Activated naive CD4-positive, alpha-beta T cell treated with anti-CD3 and anti-CD28 coated beads for 36 hours (primary cell): ENCODE data around the gene TEX51. TPM values are rescaled to one million over a fixed set of nuclear protein-coding genes. Genes with fewer than 3 reads are reported as not detected.

Source experiments
- CTCF ChIA-PET: fragments of 350-600 bp; sonication (Branson Sonifier 250); formaldehyde crosslinking; loops from one replicate; lab custom pipeline; 2021; ENCODE audit warnings: antibody characterized with exemption; lab: Charles Lee
- DNase-seq: peaks from one replicate; pipeline ENCODE4 v3.0.0-alpha.2; 2020
- H3K27ac Mint-ChIP-seq: one replicate; pipeline ENCODE4 v1.8.0; 2021; ENCODE audit warnings: mild to moderate bottlenecking, mixed read lengths
- H3K27me3 Mint-ChIP-seq: one replicate; pipeline ENCODE4 v1.8.0; 2021; ENCODE audit warnings: low read depth, mixed read lengths
- H3K36me3 Mint-ChIP-seq: one replicate; pipeline ENCODE4 v1.8.0; 2021; ENCODE audit warnings: low read depth, mixed read lengths
- H3K4me1 Mint-ChIP-seq: one replicate; pipeline ENCODE4 v1.8.0; 2021; ENCODE audit warnings: low read depth, mixed read lengths
- H3K4me3 Mint-ChIP-seq: one replicate; pipeline ENCODE4 v1.8.0; 2021; ENCODE audit warnings: mild to moderate bottlenecking, moderate library complexity, mixed read lengths
- H3K9me3 Mint-ChIP-seq: one replicate; pipeline ENCODE4 v1.8.0; 2021; ENCODE audit warnings: mixed read lengths
- intact Hi-C: fragments of 100-400 bp; cut with micrococcal nuclease; formaldehyde crosslinking; loops from one replicate; pipeline ENCODE4 v1.15.1; 2023
- total RNA-seq, 2 experiments: library from RNA; stranded (reverse); gene quantifications; one replicate each; pipeline ENCODE4 v1.2.3, GENCODE V29; 2021

Gene TEX51
- total RNA-seq, 2 experiments from 2014 or later: not detected

DNA sequence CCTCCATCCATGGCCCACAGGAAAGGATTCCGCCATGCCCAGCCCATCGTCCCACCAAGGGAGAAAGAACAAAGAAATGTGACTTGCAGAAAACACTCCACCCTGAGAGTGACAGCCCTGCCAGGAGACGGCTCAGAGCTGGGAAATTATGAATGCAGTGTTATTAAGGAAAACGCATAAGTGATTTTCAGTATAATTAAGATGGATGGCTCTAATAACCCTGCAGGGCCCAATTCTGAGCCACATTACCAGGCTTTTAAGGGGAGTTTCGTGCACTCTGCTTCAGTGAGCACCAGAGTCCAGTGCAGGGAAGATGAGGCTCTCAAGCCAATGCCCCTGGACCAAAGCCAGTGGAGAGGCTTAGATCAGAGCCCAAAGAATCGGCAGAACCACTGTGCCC is 10.6 kb upstream of the TEX51 start:
- no peak overlapping the region for H3K4me3 Mint-ChIP-seq
- CTCF ChIA-PET: interaction anchor here (0.6 kb wide), 1 partner anchor 1171 kb away, joined by 3 read pairs; no protein-coding TSS in a partner anchor
- intact Hi-C loops: no loop called here
- DNase-seq: no peak
- H3K4me1 Mint-ChIP-seq: peaks cover 2% of the 10 kb centered on the region
- H3K27ac Mint-ChIP-seq: no peak overlapping the region
- peaks cover 13% of the 10 kb centered on the region for H3K27me3 Mint-ChIP-seq
- H3K9me3 Mint-ChIP-seq: no peaks in the 10 kb centered on the region
- no peaks in the 10 kb centered on the region for H3K36me3 Mint-ChIP-seq

DNA sequence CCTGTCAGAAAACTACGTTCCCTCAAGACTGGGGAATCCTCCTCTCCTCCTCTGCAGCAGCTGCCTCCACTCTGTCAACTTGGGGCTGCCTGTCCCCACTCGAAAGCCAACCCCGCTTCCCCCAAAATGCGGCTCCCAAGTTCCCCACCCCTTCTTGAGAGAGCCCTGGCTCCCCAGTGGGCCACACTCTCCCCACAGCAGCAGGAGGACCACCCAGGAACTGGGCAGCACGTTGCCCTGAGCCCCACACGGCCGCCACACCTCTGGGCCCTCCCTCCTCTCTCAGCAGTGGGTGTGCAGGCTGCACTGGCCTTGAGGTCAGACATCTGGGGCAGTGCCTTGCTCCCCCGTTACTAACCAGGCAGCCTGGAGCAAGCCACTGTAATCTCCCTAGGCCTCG is 9.6 kb upstream of the TEX51 start:
- Mint-ChIP-seq H3K27ac (no peak overlapping the region), H3K4me3 (no peak overlapping the region), H3K4me1 (peaks cover 2% of the 10 kb centered on the region), H3K36me3 (no peaks in the 10 kb centered on the region), H3K9me3 (no peaks in the 10 kb centered on the region), H3K27me3 (peaks cover 13% of the 10 kb centered on the region)
- CTCF ChIA-PET: no interaction called here
- no peak for DNase-seq
- intact Hi-C loops: no loop called here

DNA sequence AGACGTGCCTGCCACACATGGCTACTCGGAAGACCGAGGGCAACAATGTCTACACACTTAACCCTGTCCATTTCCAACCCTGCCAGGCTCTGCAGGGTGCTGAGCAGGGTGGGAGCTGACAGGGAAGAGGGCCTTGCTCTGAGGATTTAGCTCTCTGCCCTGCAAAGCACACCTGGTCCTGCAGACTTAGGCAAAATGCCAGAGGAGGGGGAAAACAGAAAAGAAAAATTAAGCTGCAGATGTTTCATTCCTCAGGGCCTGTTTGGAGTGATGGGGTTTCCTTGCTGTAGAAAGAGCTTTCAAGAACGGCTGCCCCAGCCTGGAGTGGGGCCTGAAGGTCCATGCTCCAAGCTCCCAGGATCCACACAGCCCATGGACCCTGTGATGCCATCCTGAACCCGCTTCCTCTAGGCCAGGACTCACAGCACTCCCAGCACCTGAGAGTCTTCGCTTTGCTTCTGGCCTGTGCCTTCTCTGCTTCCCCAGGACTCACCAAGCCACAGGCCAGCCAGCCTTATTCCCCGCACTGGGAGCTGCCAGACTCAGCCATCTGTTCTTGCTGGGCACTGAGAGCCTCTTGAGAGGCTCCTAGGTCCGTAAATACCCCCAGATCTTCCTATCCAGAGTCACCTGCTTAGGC is 9.1 kb upstream of the TEX51 start:
- Mint-ChIP-seq H3K36me3 (no peaks in the 10 kb centered on the region), H3K9me3 (no peaks in the 10 kb centered on the region), H3K4me1 (peaks cover 2% of the 10 kb centered on the region), H3K27me3 (peaks cover 13% of the 10 kb centered on the region), H3K4me3 (no peak overlapping the region), H3K27ac (no peak overlapping the region)
- intact Hi-C loops: no loop called here
- DNase-seq: no peak
- CTCF ChIA-PET: interaction anchor here (1.3 kb wide), 1 partner anchor 82 kb away, joined by 6 read pairs; no protein-coding TSS in a partner anchor

DNA sequence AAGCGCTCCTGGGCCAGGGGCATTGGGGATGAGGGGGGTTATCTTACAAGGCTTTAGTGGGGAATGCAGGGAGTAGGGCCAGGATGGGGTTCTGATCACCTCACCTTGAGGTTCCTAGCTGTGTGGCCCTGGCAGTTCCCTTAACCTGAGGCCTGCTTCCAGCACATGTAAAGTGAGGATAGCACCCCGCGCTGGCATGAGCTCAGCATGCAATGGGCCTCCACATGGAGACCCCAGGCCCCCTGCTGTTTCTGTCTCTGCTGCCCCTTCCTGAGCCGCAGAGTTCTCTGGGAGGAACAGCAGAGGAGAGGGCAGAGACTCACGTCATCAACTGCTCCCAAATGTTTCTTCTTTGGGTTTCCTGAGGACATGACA is 8.6 kb upstream of the TEX51 start:
- Mint-ChIP-seq H3K27me3 (peaks cover 13% of the 10 kb centered on the region), H3K4me1 (peaks cover 2% of the 10 kb centered on the region), H3K4me3 (no peak overlapping the region), H3K9me3 (no peaks in the 10 kb centered on the region), H3K27ac (no peak overlapping the region), H3K36me3 (no peaks in the 10 kb centered on the region)
- DNase-seq: no peak
- CTCF ChIA-PET: interaction anchor here (1.3 kb wide), 1 partner anchor 82 kb away, joined by 6 read pairs; no protein-coding TSS in a partner anchor
- intact Hi-C loops: no loop called here

DNA sequence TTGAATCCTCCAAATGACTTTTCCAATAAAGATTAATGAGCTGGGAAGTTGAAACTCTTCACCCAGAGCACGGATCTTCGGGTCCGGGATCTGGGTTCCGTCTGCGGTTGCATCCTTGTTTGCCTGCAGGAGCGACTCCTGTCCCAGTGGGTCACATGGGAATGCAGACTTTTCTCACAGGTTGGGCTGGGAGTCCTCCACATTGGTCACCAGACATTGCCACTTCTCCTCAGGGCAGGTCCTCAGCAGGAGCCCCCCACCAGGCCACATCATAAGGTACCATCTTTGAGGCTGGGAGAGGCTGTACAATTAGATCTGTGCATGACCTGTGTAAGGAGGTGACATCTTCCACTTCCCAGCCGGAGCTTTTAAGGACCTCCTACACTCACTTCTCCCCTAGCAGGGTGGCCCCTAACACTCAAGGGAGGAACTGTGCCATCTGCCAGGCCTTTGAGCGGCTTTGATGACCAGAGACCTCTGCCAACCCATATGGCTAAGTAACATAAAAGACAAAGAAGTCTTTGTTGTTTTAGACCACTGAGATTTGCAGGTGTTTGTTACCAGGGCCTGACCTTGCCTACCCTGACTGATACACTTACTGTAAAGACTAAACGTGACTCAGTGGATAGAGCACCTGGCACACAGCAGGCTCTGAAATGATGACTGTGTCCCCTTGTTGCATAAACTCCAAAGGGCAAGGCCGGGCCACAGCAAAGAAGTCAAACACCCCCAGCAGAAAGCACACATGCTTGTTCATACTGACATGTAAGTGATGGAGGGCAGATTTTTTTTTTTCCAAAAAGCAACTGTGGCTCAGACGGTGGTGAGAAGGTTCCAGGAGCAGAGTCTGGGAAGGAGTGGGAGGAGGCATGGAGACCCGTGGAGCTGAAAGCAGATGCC is 7.9 kb upstream of the TEX51 start:
- intact Hi-C loops: no loop called here
- Mint-ChIP-seq H3K9me3 (no peaks in the 10 kb centered on the region), H3K4me1 (peaks cover 2% of the 10 kb centered on the region), H3K27me3 (peaks cover 13% of the 10 kb centered on the region), H3K36me3 (no peaks in the 10 kb centered on the region), H3K27ac (no peak overlapping the region), H3K4me3 (no peak overlapping the region)
- no peak for DNase-seq
- CTCF ChIA-PET: interaction anchor here (1.3 kb wide), 1 partner anchor 81 kb away, joined by 6 read pairs; no protein-coding TSS in a partner anchor

DNA sequence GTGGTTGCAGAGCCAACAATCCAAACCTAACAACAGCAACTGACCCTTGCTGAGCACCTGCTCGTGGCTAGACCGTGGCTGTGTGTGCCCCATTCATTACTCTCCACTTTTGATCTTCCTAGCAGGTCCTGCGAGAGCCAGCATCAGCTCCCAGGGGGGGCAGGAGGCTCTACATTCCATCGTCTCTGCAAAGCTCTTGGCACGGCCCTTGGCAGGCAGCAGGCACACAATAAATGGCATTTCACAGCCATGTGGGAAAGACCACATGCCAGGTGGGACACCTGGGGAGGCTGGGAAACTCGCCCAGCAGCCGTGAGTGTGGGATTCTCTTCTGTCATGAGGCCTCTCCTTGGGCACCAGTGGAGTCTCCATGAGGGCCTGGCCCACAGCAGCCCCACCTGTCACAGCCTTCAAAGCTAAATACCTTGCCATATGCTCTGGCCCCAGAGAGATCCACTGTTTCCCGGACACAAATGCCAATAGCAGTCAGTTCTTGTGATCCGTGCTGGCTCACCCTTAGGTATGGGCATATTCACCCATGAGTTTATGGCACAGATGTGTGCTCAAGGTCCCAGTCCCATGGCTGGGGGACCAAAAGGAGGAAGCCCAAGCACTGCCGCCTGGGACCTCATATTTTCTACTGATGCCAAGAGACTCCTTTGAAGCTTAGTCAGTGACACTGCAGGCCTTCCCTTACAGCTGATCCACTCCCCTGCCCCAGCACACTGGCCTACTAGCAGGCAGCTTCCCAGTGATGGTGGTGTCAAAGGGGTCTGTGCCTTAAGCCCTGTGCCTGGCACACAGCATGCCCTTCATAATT is 6.8 kb upstream of the TEX51 start:
- no peaks in the 10 kb centered on the region for H3K9me3 Mint-ChIP-seq
- H3K4me1 Mint-ChIP-seq: no peaks in the 10 kb centered on the region
- DNase-seq: no peak
- CTCF ChIA-PET: interaction anchor here (1.1 kb wide), 1 partner anchor 80 kb away, joined by 3 read pairs; no protein-coding TSS in a partner anchor
- no peak overlapping the region for H3K27ac Mint-ChIP-seq
- intact Hi-C loops: no loop called here
- no peaks in the 10 kb centered on the region for H3K36me3 Mint-ChIP-seq
- H3K27me3 Mint-ChIP-seq: peaks cover 7% of the 10 kb centered on the region
- no peak overlapping the region for H3K4me3 Mint-ChIP-seq

DNA sequence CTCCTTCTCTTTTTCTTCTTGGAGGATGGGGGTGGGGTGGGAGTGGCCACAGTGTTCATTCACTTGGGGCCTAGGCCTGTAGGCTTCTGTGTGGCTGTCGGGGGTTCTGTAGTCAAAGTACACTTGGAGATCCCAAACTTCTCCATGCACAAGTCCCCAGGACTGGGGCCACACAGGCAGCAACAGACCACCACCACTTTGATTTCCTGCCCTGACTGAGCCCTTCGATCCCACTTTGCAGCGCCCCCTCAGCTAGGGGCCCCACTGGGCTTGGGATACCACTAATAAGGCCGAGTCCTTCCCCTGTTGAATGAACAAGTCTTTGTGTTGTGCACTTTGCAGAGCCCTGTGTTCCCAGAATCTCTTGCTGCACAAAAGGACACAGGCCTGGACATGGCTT is 5.5 kb upstream of the TEX51 start:
- Mint-ChIP-seq H3K36me3 (no peaks in the 10 kb centered on the region), H3K27ac (no peak overlapping the region), H3K27me3 (no peaks in the 10 kb centered on the region), H3K4me1 (no peaks in the 10 kb centered on the region), H3K4me3 (no peak overlapping the region), H3K9me3 (no peaks in the 10 kb centered on the region)
- CTCF ChIA-PET: no interaction called here
- intact Hi-C loops: no loop called here
- DNase-seq: no peak

DNA sequence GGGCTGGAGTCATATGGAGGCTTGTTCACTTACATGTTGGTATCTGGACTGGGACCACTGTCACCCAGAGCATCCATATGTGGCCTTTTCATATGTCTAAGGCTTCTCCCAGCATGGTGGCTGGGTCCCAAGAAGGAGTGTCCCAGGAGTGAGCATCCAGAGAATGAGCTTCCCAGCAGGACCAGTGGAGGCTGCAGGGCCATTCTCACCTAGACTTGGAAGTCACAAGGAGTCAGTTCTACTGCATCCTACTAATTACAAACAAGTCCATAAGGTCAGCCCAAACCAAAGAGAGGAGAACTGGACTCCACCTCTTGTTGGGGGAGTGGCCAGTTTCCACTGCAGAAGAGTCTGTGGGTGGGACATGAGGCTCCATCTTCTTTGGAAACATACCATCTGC is 5.1 kb upstream of the TEX51 start:
- Mint-ChIP-seq H3K27ac (no peak overlapping the region), H3K4me1 (no peaks in the 10 kb centered on the region), H3K9me3 (no peaks in the 10 kb centered on the region), H3K27me3 (no peaks in the 10 kb centered on the region), H3K4me3 (no peak overlapping the region), H3K36me3 (no peaks in the 10 kb centered on the region)
- CTCF ChIA-PET: no interaction called here
- intact Hi-C loops: no loop called here
- no peak for DNase-seq

DNA sequence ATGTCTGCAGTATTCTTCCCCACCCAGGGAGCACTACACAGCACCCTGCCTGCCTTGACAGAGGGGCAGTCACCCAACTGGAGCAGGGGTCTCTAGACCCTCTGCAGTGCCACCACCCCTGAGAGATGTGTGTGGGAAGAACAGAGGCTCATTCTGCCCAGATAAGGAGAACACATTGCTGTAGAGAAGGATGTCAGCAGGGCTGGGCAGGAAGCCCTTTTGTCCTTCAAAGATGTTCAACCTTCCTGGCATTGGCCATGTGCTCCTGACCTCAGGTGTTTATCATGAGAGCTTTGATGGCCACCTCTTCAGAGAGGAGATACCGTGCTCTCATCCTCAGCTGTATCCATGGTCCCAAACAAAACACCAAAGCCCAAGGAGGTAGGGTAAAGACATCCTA is 4.6 kb upstream of the TEX51 start:
- Mint-ChIP-seq H3K27me3 (no peaks in the 10 kb centered on the region), H3K9me3 (no peaks in the 10 kb centered on the region), H3K27ac (no peak overlapping the region), H3K36me3 (no peaks in the 10 kb centered on the region), H3K4me3 (no peak overlapping the region), H3K4me1 (no peaks in the 10 kb centered on the region)
- CTCF ChIA-PET: no interaction called here
- DNase-seq: no peak
- intact Hi-C loops: no loop called here

DNA sequence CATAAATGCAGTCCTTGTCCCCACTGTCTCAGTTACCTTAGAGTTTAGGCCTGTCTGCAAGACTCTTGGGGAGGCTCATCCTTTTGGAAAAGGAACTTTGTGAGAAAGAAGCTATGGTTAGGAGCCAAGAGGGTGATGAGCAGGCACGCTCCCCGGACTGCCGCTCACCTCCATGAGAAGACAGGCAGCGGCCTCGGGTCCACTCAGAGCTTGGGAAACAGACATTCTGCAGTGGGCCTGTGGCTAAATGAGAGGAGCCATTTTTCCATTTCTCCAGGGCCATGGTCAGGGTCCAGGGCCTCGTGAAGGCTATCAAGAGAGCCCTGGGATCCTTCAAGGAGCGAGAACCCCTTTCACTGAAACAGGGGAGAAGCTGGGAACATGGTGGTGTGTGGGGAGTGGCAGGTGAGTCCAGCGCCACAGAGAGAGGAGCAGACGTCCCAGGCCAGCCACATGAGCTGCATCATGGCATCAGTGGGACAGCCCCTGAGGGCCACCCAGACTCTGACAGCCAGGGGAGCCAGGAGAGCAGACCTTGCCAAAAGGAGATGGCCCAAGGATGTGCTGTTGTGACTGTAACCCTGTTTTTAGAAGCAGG is 4.0 kb upstream of the TEX51 start:
- no peaks in the 10 kb centered on the region for H3K9me3 Mint-ChIP-seq
- no peaks in the 10 kb centered on the region for H3K4me1 Mint-ChIP-seq
- no peak overlapping the region for H3K27ac Mint-ChIP-seq
- CTCF ChIA-PET: no interaction called here
- no peaks in the 10 kb centered on the region for H3K27me3 Mint-ChIP-seq
- H3K4me3 Mint-ChIP-seq: no peak overlapping the region
- no peak for DNase-seq
- H3K36me3 Mint-ChIP-seq: no peaks in the 10 kb centered on the region
- intact Hi-C loops: no loop called here

DNA sequence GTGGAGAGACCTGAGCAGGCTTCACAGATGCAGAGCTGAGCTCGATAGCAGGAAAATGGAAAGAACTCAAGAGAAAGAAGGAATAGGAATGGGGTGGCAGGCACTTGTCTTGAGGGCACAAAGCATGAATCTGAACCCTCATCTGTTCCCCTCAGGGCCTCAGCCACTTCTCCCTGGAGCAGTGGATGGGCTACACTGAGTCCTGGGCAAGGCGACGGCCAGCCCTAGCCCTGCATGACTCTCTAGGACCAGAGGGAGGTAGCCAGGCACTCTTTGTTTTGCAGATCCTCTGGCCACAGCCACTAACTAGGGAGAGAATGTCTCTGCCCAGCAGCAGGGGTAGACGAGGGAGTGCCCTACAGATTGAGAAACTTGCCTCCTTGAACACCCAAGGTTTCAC is 3.4 kb upstream of the TEX51 start:
- intact Hi-C loops: no loop called here
- CTCF ChIA-PET: no interaction called here
- no peak for DNase-seq
- H3K36me3 Mint-ChIP-seq: no peaks in the 10 kb centered on the region
- H3K27me3 Mint-ChIP-seq: peaks cover 3% of the 10 kb centered on the region
- H3K9me3 Mint-ChIP-seq: no peaks in the 10 kb centered on the region
- no peak overlapping the region for H3K4me3 Mint-ChIP-seq
- no peaks in the 10 kb centered on the region for H3K4me1 Mint-ChIP-seq
- H3K27ac Mint-ChIP-seq: no peak overlapping the region

DNA sequence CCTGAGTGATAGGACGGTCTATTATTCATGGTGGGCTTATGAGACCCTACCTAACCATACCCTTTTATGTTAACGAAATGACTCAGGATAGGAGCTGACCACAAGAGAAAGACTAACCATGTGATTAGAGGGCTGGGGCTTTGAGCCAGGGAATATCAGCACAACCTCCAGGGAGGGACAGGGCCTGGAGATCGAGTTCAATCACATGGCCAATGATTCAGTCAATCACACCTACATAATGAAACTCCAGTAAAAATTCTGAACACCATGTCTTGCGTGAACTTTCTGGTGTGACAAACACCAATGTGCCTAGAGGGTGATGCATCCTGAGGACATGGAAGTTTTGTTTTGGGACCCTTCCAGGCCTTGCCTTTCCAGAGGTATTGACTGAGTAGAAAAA is 2.2 kb upstream of the TEX51 start:
- Mint-ChIP-seq H3K9me3 (no peaks in the 10 kb centered on the region), H3K36me3 (no peaks in the 10 kb centered on the region), H3K4me3 (no peak overlapping the region), H3K4me1 (no peaks in the 10 kb centered on the region), H3K27ac (no peak overlapping the region), H3K27me3 (peaks cover 3% of the 10 kb centered on the region)
- DNase-seq: no peak
- CTCF ChIA-PET: no interaction called here
- intact Hi-C loops: no loop called here
